ENCODE measurements around the gene COA6.

COA6 gene

DNA sequence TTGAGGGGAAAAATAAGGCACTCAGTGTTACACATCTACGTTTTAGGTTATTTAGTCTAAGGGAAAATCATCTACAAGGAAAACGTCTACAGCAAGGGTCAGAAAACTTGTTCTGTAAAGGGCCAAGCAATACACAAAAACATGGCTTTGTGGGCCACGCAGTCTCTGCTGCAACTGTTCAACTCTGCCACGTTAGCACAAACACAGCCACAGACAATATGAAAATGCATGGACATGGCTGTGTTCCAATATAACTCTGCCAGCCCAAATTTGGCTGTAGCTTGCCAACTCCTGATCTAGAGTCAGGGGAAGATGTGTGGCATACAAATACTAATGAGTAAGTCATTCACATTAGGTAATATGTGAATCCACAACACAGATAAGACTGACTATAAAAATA is 40.7 kb downstream of the COA6 start:
- DNase-seq, result no peak

DNA sequence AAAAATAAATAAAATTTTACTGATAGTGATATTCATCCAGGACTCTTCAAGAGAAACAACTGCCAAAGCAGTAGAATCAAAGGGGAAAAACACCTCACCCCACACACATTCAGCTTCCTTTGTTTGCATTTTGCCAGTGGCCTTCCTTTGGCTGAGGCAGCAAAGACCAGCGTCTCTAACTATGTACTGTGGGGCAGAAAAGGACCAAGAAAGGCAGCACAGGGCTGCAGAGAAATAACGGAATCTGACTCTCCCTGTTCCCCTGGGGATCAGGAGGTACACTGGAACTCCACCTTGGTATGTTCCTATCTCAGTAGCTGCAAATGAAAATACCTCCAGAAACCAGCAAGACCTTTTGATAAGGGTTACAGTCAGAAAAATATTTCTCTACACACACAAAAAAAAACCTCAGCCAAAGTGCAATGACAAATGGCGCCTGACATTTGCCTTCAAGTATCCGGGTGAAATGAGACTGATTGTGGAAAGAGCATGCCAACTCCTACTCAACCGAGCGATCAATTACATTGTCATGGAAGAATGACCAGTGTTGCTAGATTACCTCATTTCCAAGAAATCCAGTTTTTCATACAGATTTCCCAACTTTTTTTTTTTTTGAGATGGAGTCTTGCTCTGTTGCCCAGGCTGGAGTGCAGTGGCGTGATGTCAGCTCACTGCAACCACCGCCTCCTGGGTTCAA is 54.8 kb downstream of the COA6 start:
- no peak for DNase-seq

DNA sequence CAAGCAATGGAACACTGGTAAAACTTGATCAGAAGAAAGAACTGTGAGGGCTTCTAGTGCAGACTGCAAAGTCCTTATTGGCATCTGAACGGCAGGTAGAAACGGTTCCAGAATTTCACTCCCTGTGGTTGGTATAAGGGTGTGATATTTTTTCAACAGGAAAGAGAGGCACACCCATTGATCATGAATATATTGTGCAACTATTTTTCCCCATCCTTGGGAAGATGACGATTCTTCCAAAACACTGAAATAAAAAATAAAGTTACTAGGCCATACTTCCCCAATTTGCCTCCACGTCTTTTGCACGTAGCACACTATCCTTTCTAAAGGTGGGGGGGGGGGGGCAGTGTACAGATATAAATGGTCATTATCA is 56.2 kb downstream of the COA6 start:
- DNase-seq, result no peak

DNA sequence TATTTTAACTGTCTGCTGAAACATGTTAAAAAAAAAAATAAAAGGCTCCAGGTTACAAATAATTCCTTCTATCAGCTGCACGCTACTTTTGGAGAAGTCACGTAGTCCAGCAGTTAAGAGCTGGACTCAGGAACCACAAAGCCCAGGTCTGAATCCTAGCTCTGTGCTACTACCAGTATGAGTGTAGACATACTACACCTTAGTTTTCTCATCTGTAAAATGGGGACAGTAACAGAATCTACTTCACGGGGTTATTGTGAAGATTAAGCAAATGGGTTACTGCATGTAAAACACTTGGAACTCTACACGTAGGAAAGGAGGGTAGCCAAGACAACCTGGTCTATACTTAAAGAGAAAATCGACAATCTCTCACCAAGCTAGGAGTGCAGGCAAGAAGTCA is 57.4 kb downstream of the COA6 start:
- no peak for DNase-seq

DNA sequence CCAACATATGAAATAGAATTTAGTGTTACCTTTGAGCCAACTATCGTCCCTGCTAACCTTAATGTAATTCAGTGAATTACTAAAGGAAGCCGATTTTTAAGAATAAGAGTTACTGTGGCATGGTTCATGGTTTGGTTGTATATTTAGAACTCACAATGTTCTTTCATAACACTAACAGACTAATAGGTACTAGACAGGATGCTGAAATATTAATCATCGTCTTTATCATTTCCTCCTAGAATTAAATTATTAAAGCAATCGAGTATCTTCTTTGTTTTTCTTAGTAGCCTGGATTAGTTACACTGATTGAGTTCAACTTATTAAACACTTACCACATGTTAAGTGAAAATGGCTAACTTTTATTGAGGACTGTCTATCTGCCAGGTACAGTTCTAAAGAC is 58.0 kb downstream of the COA6 start:
- no peak for DNase-seq

DNA sequence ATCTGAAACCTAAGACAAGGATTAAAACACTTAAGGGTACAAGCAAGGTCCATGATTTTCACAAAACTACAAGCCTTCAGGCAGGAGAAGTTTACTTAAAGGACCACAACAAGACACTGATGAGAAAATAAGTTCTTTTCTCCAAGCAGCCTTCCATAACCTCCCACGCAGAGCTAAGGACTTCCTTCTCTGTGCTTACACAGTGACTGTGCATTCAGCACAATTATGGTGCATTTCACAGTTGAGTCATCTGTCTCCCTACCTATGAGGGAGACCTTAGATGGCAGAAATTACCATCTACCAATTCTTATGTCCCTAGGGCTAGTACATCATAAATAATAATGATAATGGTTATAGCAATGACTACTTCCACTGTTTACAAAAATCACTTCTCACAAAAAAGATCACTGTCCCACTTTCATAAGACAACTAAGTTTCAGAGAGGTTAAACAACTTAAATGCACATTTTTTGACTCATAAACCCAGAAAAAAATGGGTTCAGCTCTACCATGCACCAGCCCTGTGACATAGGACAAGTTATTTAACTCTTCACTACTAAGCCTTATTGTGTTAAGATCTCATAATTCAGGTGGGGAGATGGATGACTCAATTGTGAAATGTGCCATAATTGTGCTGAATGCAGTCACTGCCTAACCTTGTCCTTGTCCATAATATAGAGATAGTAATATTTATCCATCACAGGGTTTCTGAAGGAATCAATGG is 60.5 kb downstream of the COA6 start:
- DNase-seq, result no peak

All from hematopoietic multipotent progenitor cell treated with erythropoietin and hydrocortisone succinate and interleukin-3 and kit ligand, for 6 days (in vitro differentiated cells).